ENCODE measurements around the gene HSF2BP.
"Not testable (repeated sequence)": the region's sequence is repeated elsewhere in the genome, so short reads cannot be mapped to it uniquely, and the experiment has no call there.

The HSF2BP gene

GRCh38 chr21:43651926-43652325, 7.4 kb downstream of the HSF2BP start:
- DNase-seq (ENCODE audit: low read depth), result not testable (repeated sequence)

GRCh38 chr21:43648171-43648570, 11.1 kb downstream of the HSF2BP start:
- no peak for DNase-seq (ENCODE audit: low read depth)

GRCh38 chr21:43646550-43647260, 12.6 kb downstream of the HSF2BP start:
- peak; percentile 87 for DNase-seq (ENCODE audit: low read depth)

DNA sequence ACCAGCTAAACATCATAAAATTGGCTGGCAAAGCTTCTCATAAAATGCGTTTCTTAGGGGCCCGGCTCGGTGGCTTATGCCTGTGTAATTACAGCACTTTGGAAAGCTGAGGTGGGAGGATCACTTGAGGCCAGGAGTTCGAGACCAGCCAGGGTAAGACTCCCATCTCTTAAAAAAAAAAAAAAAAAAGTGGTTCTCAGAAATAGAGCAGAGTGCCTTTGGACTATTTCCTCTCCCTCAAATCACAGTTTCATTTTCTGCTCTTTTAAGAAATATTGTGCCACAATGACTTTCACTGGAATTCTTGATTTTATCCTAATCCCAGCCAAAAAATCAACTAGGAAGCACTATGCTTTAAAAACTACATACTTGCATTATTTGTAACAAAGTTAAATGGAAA, 13.3 kb downstream of the HSF2BP start:
- no peak for DNase-seq (ENCODE audit: low read depth)

DNA sequence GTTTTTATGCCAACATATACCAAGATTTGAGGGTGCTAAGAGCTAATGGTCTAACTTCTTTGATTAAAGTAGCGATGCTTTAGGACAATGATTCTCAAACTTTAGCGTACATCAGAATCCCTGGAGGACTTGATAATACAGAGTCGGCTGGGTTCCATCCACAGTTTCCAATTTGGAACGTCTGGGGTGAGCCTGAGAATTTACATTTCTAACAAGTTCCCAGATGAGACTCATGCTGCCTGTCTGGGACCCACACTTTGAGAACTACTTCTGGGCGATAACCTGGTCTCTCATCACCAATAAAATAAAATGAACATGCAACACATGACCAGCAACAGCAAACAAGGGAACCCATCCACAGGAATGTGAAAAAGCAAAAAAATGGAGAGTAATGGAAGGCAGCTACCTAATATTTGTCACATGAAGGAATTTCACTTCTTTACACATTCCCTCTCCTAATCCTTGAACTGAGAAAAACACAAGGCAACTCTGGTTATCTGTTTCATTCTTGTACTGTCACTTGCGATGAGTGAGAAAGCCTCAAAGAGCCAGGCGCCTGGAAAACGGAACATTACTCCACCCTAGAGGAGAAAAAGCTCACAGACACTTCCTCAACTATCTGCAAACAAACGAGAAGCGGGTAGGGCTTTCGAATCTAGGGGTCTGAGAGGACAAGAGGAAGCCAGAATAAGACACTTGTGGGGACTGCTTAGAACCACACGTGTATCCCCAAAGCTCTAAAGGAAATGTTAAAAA, 14.0 kb downstream of the HSF2BP start:
- DNase-seq (ENCODE audit: low read depth), result peak; percentile 57

DNA sequence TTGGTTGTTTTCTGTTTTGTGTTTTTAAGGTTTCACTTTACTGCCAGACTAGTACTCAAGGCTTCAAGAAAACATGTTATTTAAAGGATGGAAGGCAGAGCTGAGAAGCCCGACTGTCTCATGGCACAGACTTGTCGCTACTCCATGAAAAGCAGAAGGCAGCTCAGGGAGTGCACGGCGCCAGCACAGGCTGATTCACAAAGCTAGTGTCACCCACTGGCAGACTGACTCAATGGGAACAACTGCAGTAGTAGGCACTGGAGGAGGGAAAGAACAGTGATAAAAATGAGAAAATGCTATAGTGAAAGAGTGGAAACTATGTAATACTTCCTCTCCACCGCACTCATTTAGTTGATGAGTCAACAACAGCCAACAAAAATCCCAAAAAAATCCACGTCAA, 14.7 kb downstream of the HSF2BP start:
- DNase-seq (ENCODE audit: low read depth), result peak; percentile 22

GRCh38 chr21:43644071-43644470, 15.2 kb downstream of the HSF2BP start:
- no peak for DNase-seq (ENCODE audit: low read depth)

DNA sequence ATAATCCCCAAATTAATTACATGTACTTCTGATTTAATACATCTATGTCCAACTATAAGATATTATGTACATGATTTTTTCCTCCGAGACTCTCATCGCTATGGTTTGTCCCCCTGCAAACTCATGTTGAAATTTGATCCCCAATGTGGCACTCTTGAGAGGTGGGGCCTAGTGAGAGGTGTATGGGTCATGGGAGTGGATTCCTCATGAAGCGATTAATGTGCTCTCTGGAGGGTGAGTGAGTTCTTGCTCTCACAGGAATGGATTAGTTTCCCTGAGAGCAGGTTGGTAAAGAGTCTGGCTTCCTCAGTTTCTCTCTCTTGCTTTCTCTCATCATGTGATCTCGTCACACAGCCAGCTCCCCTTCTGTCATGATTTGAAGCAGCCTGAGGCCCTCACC, 16.1 kb downstream of the HSF2BP start:
- DNase-seq (ENCODE audit: low read depth), result no peak

DNA sequence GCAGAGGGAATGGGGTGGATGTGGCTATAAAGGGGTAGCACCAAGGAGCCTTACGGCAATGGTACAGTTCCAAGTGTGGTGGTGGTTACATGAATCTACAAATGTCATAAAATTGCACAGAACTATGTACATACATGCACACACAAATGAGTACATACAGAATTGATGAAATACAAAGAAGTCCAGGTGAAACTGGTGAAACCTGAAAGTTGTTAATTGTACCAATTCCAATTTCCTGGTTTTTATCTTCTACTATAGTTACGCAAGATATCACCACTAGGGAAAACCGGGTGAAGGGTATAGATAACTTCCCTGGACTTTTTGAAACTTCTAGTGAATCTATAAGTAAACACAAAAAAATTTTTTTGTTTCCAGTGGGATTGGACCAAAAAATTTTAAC, 18.9 kb downstream of the HSF2BP start:
- DNase-seq (ENCODE audit: low read depth), result no peak

DNA sequence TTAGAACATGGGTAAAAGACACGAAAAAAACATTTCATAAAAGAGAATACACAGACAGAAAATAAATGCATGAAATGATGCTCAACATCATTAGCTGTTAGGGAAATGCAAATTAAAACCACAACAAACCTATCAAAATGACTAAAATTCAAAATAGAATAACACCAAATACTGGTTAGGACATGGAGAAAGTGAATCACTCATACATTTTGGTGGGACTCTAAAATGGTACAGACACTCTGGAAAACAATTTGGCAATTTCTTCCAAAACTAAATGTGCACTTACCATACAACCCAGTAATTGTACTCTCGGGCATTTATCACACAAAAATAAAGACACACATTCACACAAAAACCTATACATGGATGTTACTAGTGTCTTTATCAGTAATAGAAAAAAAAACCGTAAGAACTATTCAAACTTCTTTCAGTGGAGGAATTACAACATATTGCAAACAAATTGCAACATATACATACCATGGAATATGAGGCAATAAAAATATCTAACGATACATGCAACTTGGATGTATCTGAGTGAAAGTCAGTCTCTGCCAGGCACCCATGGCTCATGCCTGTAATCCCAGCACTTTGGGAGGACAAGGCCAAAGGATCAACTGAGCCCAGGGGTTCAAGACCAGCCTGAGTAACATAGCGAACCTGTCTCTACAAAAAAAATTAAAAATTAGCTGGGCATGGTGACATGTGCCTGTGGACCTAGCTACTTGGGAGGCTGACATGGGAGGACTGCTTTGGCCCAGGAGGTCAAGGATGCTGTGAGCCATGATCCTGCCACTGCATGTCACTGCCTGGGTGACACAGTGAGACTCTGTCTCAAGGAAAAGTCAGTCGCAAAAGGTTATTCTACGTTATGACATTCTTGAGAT, 19.6 kb downstream of the HSF2BP start:
- peak; percentile 89 for DNase-seq (ENCODE audit: low read depth)

DNA sequence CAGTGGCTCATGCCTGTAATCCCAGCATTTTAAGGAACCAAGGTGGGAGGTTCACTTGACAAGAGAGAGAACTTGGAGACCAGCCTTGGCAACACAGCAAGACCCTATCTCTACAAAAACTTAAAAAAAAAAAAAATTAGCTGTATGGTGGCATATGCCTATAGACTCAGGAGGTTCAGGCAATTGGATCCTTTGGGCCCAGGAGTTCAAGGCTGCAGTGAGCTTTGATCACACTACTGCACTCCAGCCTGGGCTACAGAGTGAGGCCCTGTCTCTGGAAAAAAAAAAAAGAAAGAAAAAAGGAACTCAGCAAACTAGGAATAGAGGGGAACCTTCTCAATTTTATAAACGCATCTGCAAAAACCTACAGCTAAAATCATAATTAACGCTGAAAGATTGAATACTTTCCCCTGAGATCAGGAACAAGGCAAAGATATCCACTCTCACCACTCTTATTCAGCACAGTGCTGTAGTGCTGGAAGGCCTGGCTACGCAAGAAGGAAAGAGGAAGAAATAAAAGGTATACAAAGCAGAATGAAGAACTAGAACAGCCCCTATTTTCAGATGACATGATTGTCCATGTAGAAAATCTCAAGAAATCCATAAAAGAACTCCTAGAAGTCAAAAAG, 21.6 kb downstream of the HSF2BP start:
- no peak for DNase-seq (ENCODE audit: low read depth)

DNA sequence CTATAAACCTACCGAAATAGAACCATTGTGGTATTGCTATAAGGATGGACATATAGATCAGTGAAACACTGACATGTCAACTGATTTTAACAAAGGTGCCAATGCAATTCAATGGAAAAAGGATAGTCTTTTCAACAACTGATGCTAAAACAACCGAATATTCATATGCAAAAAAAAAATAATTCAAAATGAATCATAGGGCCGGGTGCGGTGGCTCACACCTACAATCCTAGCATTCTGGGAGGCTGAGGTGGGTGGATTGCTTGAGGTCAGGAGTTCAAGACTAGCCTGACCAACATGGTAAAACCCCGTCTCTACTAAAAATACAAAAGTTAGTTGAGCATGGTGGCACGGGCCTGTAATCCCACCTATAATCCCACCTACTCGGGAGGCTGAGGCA, 23.9 kb downstream of the HSF2BP start:
- DNase-seq (ENCODE audit: low read depth), result no peak

GRCh38 chr21:43634618-43635017, 24.7 kb downstream of the HSF2BP start:
- no peak for DNase-seq (ENCODE audit: low read depth)

DNA sequence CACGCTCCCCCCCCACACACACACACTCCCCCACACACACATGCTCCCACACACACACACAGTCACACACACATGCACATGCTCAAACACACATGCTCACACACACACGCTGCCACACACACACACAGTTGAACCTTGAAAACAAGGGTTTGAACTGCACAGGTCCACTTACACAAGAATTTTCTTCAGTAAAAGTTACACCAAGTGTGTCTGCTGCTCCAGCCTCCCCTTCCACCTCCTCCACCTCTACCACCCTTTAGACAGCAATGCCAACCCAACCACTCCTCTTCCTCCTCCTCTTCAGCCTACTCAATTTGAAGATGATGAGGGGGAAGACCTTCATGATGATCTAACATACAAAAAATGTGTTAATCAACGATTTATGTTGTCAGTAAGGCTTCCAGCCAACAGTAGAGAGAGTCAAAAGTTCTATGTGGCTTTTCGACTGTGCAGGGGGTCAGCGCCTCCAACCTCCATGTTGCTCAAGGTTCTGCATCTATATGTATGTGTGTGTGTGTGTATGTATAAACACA, 26.8 kb downstream of the HSF2BP start:
- no peak for DNase-seq (ENCODE audit: low read depth)

DNA sequence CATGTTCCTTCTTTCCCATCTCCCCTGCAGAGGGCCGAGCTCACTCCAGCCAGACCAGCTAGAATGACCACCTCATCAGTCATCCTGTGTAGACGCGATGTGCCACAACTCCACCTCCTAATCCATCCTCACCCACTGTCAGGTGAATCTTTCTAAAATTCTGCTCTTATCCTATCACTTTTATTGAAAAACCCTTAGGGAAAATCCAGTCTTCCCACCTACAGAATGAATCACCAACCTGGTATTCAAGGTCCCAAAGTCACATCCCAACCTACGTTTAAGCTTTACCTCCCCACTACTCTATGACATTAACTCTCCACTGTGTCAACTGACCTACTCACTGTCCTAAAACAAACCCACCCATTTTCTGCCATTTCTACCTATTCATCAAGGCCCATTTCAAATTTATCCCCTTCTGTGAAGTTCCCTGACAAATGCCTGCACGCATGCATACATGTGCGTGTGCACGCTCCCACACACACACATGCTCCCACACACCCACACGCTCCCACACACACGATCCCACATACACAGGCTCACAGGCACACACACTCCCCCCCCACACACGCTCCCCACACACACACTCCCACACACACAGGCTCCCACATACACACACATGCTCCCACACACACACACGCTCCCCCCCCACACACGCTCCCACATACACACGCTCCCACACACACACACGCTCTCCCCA, 27.7 kb downstream of the HSF2BP start:
- no peak for DNase-seq (ENCODE audit: low read depth)

GRCh38 chr21:43627527-43627926, 31.8 kb downstream of the HSF2BP start:
- DNase-seq (ENCODE audit: low read depth), result peak; percentile 21

DNA sequence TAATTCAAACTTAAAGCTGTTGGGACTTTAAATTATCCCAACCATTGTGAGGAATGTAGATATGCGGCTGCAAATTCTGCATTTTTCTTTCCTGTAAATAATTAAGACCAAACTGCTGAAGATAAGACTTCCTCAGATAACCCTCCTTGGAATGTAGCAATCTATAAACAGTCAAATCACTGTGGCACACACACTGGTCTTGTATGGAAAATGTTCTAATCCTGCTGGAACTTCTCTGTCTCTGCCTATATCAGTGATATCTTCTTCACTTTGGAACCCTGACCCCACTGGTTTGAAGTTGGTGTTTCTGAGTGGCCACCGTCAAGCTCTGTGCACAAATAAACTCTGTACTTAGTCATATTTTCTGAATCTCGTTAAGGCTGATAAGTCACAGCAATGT, 32.9 kb downstream of the HSF2BP start:
- DNase-seq (ENCODE audit: low read depth), result no peak

DNA sequence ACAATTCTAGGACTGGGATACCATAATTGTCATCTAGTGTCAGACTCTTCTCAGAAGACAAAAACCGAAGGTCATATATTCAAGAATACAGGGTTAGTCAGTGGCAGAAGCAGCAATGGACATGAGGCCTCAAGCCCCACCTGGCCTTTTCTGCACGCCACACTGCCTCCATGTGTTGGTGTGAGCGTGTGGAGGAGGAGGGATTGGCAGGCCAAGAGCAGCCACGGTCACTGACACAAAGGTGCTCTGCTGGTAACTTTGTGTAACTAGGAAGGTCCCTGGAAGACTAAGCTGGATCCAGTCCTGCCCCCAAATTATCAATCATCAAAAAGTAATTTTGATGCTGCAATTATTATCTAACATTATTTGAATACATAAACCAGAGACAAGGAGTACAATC, 34.9 kb downstream of the HSF2BP start:
- no peak for DNase-seq (ENCODE audit: low read depth)

GRCh38 chr21:43623588-43623987, 35.7 kb downstream of the HSF2BP start:
- DNase-seq (ENCODE audit: low read depth), result no peak

GRCh38 chr21:43622796-43623195, 36.5 kb downstream of the HSF2BP start:
- DNase-seq (ENCODE audit: low read depth), result no peak

- DNase-seq (ENCODE audit: low read depth), result no peak
Measured at GRCh38 chr21:43619856-43620255, 39.4 kb downstream of the HSF2BP start.
